Activated CD4-positive, CD25-positive, alpha-beta regulatory T cell (primary cell): ENCODE measurements around the gene PPL.

ENCODE experiments used
- DNase-seq, 4 experiments: peaks; one replicate each; lab custom pipeline; 2025; lab: John Stamatoyannopoulos, UW

PPL gene

DNA sequence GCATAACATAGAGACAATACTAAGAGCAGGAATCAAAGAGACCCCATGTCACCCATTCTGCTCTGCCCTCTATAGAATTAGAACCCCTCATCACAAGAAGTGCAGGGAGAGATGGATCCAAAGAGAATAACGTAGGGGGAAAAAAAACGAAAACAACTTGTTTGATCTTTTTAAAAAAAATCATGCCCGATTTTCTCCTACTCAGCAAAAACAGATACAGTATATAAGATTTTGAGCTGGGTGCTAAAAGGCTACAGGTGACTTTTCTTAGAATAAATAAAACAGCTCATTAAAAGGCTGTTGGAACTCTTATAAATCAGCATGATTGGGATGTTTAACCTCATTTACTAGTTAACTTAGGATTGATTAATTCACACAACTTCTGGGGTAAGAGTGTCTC is 72.2 kb downstream of the PPL start:
- no peak for DNase-seq

DNA sequence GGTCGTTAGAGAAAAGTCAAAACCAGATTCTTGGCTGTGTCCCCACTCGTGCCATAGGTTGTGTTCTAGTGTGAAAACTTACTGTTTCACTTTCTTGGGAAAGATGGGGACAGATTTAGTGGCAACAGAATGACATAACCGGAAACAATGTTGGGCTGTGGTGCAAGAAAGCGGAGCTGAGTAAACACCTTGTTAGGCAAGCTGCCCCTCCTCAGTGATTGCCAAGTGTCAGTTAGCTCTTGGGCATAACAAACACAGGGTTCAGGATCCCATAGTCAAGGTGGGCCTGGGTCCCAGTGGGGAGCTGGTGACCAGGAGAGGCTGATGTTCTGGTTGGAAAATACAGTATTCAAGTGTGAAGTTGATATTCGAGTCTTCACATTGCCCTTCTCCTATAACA is 74.3 kb downstream of the PPL start:
- DNase-seq = no peak

DNA sequence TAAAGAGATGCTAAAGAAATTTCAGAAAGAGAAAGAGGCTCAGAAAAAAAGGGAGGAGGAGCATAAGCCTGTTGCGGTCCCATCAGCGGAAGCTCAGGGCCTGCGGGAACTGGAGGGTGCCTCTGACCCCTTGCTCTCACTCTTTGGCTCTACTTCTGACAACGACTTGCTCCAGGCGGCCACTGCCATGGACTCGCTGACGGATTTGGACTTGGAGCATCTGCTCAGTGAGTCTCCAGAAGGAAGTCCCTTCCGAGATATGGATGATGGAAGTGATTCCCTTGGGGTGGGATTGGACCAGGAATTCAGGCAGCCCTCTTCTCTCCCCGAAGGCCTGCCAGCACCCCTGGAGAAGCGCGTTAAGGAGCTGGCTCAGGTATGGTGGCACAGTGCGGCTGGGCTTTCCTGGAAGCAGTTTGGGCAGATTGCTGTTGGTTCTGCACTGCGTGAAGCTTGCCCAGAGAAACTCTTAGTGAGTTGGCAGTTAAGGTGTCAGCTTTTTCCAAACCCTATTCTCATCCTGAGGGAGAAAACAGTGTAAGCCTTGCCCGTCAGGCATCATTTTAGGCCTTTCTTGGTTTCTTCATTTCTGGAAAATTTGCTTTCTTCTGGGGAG is 76.1 kb downstream of the PPL start:
- no peak for DNase-seq

DNA sequence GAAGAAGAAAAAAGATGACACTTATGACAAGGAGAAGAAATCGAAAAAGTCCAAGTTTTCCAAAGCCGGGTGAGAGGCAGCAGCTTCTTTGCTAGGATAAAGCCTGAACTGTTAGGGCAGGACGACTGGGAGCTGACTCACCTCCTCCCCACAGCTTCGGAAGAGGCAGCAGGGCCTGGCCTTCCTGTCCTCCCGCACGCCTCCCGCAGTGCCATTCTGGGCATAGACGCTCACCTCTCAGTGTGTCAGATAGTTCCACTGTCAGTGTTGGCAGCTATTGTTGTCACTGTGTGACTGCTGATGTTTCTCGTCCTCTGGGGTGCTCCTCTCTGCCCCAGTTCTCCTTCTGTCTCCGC is 77.1 kb downstream of the PPL start:
- DNase-seq = no peak

DNA sequence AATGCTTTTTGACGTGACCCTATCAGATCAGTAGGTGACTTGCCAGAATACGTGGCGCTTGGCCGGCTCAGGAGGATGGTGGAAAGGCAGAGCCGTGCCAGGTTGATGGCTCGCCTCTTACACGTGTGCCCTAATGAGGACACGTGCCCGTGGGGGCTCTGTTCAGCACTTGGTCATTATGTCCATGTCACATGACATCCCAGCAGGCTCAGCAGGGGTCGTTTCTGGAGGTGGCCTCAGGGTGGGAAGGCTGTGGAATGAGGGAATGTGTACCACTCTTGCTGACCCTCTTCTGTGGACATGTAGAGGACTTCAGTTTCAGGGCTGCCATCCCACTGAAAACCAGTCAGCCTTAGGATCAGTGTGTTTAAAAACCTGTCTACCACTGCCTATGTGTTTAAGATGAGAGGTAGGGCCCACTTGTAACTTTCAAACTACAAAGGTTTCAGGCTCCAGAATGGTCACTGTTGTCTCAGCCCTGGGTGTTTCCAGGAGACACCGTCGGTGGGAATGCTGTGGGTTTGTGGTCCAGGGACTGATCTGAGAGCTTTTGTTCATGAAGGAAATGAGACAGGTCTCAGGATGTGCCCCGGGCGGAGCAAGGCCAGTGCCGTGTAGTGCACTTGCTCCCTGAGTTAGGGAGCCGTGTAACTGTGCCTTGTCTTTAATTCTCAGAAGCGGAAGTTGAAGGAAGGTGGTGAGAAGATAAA is 77.6 kb downstream of the PPL start:
- no peak for DNase-seq

DNA sequence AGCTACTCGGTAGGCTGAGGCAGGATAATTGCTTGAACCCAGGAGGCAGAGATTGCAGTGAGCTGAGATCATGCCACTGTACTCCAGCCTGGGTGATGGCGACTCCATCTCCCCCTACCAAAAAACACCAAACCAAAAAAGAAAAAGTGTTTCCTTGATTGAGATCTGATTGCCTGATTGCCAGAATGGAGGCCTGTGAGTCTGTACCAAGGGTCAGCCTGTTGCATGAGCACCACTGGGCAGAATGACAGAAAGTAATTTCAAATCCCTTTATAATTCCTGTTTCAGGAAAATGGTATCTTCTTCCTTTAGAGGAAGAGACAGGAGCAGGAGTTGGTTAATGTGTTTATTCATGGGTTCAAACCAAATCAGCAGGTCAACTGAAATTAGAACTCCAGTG is 81.1 kb downstream of the PPL start:
- no peak for DNase-seq

DNA sequence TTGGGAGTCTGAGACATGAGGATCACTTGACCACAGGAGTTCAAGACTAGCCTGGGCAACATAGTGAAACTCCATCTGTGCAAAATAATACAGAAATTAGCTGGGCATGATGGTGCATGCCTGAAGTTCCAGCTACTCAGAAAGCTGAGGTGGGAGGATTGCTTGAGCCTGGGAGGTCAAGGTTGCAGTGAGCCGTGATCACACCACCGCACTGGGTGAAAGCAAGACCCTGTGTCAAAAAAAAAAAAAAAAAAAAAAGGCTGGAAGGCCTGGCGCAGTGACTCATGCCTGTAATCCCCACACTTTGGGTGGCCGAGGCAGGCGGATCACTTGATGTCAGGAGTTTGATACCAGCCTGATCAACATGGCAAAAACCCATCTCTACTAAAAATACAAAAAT is 81.6 kb downstream of the PPL start:
- DNase-seq = no peak

DNA sequence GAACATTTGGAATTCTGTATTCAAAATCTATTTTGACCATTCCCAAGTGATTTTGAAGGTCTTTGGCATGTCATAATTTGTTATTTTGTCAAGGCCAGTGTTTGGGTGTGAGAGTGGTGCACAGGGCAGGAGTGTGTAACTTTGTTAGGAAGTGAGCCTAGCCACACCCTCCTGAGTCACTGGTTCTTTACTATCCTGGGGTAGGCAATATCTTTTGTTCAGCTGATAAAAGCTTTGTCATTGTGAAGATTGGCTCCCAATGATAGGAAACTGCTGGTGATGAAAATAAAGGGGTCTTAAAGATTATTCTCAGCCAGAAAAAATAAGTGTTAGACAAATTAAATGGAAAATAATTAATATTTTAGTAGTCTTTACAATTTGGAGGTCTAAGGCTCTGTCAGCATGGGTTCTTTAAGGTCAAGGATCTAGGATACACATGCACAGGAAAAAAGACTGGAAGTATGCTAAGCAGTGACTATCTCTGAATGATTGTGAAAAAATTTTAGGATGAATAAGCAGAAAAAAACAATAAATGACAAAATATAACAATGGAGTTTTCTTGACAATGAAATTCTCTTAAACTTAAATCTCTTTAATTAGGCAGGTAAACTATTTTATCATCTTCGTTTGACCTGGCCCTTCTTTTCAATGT is 84.6 kb downstream of the PPL start:
- no peak for DNase-seq

DNA sequence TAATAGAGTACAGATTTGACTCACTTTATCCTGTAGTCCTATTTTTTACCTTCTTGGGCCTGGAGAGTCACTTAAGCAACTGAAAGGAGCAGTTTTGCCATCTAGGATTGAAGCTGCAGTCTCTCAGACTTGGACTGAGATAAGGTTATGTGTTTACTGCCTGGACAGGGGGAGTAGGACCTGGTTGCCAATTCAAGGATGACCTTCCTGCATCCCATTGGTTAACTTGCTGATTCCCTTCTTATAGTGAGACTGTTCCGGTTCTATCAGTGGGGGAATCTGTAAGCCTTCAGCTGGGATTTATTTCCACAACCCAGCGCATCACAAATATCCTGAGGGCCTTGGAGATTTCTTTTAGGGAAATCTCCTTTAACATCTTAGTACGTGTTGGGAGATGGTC is 86.7 kb downstream of the PPL start:
- DNase-seq = no peak

DNA sequence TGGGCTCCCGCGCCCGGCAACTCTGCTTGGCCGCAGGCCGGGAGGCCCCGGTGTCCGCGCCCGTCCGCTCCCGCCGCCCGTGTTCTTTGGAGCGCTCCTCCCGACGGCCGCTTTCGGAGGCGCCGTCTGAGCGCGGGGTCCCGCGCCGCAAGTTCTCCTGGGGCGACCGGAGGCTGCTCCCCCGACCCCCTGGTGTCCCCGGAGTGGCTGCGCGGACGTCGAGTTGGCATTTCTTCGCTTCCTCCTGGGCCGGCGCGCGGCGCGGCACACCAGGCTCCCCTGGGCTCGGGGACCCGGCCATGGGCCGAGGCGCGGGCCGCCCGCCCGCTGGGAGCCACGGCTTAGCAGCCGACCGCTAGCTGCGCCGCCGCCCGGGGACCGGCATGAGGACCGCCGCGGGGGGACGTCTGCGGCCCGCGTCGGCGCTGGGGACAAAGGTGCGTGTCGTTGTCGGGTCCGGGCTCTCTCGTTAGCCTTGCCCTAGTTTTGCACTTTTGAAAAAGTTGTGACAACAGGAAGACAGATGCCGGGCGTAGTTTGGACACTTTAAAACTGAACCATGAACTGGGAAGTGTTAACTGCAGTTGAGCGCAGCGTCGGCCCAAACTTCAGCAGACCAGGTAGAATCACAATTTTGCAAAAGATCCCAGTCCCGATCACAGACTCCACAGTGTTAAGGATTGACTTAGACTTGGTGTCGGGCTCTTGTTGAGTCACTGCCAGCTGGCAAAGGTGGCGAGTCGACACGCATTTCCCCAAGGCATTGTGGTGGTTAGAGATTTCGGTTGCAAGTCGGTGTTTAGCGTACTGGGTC is 89.0 kb downstream of the PPL start:
- peak in 2 of 4 experiments; percentile 12 to 27 for DNase-seq

DNA sequence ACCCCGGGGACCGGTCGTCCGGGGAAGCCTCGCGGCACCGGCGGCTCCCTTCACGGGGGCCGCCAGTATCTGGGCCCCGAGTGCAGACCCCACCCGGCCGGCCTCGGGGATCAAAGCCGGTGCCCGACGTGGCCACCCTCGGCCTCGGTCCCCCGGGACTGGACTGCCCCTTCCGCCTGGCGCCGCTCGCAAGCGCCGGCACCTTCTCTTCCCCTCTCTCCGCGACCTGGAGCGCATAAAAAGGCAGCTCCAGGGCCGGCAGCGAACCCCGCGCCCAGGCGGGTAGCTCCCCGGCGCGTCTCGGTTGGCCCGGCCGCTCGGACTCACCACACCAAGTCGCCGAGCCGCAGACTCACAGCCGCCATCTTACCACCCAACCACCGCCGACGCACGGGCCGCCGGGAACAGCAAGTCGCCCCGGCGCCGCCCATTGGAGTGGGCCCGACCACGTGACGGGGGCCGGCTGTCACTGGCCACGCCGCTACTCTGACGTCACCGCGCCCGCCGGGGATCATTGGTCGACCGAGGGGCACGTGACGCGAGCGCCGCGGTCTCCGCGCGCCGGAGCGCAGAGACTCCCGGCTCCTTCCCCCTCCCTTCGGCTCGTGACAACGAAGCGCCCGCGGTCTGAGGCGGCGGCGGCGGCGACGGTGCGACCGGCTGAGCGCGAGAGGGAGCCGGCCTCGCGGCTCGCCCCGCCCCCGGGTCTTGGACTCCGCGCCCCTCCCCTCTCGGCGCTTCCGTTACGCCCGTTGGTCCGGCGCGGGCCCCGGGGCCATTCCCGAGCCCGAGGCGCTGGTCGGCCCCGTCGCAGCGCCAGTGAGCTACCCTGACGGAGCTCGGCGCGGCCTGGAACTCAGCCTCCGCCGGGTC is 89.8 kb downstream of the PPL start, which contains the start of the genes GLYR1 and UBN1:
GLYR1 (minus strand) TSS at position 388 of the 873 bp plus-strand sequence; CDS start at position 365, 23 bp downstream.
UBN1 (plus strand) TSS at position 581 of the 873 bp plus-strand sequence. CDS start 5,437 bp downstream, outside the sequence.
- peak; percentile 99 to 100 (median 100) for DNase-seq

DNA sequence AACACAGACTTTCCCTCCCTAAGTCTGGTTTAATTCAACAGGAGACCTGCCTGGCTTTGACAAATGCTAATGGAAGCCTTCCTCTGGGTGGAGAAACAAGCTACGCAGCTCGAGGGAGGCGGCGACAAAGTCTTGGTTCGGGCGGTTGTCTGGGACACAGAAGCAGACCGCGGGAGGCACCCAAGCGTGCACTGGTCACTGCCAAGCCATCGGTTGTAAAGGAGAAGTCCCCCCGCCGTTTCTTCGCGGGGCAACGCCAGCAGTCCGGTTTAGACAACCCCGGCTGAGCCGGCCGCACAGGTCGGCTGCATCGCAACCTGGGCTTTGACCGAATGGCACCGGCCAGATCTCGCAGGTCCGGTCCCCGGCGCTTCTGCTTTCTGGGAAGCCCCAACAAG is 90.4 kb downstream of the PPL start:
- peak in 1 of 4 experiments; percentile 15 for DNase-seq

DNA sequence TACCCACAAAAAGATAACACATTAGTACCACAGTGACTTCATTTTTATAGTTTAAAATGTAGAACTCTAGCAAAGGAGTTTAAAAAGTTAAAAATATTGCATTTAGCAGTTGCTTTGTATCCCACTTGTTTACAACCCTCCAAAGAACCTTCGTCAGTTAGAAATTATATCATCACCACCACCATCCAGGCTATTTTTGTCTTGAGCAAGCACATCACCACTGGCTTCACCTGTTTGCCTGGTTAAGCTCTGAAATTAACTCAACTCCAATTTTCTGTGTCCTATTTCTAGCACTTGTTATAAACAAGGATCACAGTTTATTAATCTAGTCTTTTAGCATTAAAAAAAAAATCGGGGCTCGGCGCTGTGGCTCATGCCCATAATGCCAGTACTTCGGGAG is 96.0 kb downstream of the PPL start:
- no peak for DNase-seq

DNA sequence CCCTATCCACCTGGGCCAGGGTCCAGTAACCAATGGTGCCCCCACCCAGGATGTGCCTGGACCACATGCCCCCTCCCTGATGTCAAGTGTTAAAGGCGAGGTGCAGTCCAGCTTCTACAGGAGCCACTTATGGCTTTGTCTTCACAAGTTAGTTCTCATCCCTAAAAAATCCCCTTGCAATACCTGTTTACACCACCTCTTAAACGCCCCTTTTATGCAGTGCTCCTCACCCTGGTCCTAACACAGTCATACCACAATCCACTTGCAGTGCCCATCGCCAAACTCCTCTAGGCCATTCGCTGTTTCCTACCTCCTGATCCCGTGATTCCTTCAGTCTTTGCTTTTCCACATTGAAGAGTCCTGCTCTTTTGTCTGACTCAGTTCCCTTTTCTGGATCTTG is 97.0 kb downstream of the PPL start:
- no peak for DNase-seq

DNA sequence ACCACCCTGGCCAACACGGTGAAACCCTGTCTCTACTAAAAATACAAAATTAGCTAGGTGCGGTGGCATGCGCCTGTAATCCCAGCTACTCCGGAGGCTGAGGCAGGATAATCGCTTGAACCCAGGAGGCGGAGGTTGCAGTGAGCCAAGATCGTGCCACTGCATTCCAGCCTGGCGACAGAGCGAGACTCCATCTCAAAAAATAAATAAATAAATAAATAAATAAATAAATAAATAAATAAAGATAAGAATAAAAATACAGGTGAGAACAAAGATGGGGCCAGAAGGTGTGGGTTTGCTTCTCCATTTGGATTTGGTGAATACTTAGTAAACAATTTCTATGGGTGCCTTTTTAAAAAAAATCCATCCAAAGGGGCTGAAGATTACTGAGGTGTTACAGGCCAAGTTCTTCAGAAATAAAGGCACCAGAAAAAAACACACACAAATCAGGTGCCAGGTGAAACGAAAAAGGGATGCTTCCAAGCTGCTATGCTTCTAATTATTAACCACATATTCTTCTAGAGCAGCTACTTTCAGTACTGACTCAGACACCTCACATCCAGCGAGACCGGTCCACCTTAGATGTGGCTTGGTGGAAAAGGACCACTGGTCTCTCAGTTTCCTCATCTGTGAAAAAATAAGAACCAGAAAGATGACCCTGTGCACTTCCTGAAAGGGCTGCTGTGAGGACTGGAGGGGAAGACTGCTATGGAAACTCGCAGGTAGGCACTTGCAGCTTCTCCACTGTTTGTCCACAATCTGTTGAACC is 99.0 kb downstream of the PPL start:
- no peak for DNase-seq

DNA sequence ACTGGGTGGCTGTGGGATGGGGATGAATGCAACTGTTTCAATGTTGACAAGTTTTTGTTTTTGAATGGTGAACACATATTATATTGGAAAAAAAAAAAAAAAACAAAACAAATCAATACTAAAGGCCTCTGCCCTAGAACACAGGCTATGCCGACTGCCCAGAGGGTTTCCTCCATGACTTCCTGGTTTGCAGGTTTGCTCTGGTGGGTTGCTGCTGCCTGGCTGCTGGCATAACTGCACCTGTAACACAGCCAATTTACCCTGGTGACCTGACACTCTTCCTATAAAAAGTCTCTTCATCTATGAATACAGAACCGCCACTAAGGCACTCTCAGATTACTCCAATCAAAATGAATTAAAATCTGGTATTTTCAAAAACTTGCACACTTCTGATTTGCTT is 100.2 kb downstream of the PPL start:
- DNase-seq = no peak

DNA sequence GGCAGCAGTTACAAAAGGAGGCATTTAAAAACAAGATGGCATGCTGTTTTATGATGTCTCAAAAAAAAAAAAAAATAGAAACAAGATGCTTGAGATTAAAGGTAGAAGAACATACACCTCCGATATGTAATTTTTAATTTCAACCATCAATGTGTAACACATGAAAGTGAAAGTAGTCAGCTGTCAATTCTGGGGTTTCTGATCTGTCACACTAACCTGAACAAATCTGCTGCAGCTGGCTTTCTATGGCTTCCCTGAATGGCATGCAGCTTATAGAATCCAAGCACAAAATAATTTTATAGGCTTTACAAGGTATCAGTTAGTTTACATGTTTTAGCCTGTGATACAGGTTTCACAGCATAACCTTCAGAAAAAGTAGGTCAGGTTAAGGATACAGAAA is 103.4 kb downstream of the PPL start:
- no peak for DNase-seq

DNA sequence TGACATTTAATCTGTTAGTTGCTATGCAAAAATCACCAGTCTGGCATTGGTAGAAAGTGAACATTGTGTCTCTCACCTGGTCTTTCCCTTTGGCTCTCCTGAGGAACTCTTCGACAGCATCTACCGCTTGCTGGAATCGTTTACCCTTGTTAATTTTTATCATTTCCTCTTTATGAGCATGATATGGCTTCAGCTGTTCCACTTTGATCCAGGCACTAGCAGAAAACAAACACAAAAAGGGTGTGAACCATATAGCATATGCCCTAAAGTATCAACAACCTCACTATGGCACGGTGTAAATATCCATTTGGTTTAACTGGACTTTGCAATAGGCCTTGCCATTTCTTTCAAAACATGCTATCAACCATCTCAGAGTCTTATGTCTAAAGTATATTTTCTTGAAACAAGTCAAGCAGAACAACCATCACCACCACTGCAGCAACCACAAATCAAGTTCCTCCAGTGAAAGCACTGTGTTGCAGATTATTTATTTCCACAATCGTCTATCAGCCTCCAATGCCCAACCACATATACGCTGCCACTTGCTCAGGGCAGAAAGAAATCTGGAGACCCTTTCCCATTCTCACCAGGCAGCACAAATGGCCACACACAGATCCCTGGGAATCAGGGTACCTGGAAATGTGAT is 104.1 kb downstream of the PPL start:
- no peak for DNase-seq
